ENCODE measurements around the gene SEPTIN12.

DNA sequence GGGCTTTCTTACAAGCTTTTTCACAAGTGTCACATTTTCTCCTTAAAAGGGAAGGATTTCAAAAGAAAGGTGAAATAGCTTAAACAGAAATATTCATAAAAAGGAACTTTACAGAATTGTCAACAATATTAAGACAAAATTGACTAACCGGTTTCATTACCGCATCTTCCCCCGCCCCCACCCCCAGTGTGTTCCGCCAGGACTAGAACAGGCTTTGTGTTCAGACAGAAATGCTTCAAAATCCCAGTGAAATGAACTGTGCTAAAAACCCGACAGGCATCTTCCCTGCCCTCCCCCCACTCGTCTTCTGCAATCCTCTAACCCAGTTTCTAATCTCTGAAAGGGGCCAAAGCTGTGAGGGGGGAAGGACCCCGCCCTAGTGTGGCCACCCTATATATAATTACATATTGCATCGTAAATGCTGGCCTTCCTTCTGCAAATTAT lies 15.3 kb upstream of the SEPTIN12 start:
- TF ChIP-seq, protein P1, sequence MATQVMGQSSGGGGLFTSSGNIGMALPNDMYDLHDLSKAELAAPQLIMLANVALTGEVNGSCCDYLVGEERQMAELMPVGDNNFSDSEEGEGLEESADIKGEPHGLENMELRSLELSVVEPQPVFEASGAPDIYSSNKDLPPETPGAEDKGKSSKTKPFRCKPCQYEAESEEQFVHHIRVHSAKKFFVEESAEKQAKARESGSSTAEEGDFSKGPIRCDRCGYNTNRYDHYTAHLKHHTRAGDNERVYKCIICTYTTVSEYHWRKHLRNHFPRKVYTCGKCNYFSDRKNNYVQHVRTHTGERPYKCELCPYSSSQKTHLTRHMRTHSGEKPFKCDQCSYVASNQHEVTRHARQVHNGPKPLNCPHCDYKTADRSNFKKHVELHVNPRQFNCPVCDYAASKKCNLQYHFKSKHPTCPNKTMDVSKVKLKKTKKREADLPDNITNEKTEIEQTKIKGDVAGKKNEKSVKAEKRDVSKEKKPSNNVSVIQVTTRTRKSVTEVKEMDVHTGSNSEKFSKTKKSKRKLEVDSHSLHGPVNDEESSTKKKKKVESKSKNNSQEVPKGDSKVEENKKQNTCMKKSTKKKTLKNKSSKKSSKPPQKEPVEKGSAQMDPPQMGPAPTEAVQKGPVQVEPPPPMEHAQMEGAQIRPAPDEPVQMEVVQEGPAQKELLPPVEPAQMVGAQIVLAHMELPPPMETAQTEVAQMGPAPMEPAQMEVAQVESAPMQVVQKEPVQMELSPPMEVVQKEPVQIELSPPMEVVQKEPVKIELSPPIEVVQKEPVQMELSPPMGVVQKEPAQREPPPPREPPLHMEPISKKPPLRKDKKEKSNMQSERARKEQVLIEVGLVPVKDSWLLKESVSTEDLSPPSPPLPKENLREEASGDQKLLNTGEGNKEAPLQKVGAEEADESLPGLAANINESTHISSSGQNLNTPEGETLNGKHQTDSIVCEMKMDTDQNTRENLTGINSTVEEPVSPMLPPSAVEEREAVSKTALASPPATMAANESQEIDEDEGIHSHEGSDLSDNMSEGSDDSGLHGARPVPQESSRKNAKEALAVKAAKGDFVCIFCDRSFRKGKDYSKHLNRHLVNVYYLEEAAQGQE (IDR thresholded peaks at IDR 0.05; ENCODE audit: borderline replicate concordance) = no peak
- TF ChIP-seq, protein P2, sequence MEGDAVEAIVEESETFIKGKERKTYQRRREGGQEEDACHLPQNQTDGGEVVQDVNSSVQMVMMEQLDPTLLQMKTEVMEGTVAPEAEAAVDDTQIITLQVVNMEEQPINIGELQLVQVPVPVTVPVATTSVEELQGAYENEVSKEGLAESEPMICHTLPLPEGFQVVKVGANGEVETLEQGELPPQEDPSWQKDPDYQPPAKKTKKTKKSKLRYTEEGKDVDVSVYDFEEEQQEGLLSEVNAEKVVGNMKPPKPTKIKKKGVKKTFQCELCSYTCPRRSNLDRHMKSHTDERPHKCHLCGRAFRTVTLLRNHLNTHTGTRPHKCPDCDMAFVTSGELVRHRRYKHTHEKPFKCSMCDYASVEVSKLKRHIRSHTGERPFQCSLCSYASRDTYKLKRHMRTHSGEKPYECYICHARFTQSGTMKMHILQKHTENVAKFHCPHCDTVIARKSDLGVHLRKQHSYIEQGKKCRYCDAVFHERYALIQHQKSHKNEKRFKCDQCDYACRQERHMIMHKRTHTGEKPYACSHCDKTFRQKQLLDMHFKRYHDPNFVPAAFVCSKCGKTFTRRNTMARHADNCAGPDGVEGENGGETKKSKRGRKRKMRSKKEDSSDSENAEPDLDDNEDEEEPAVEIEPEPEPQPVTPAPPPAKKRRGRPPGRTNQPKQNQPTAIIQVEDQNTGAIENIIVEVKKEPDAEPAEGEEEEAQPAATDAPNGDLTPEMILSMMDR (IDR thresholded peaks at IDR 0.05; ENCODE audit: poor library complexity, severe bottlenecking) = no peak
- no peak for TF ChIP-seq TAF1 (IDR thresholded peaks at IDR 0.05; ENCODE audit: low read depth)
- no peak for TF ChIP-seq EZH2 (IDR thresholded peaks at IDR 0.05; ENCODE audit: borderline replicate concordance, insufficient read depth, low read length, poor library complexity, severe bottlenecking)
- no peak for TF ChIP-seq POLR2AphosphoS5 (IDR thresholded peaks at IDR 0.05)
- no peak for TF ChIP-seq MXI1 (conservative IDR thresholded peaks at IDR 0.05; ENCODE audit: poor library complexity, severe bottlenecking)

Data from neural cell (in vitro differentiated cells).